NCI-H2029 (cell line): Measurements from ENCODE around the gene PARP3.

Source experiments
- DNase-seq: peaks from one replicate; lab custom pipeline; 2025; lab: John Stamatoyannopoulos, UW

Gene PARP3

GRCh38 chr3:51948016-51948580 is 5.9 kb downstream of the PARP3 start:
- DNase-seq, result no peak

DNA sequence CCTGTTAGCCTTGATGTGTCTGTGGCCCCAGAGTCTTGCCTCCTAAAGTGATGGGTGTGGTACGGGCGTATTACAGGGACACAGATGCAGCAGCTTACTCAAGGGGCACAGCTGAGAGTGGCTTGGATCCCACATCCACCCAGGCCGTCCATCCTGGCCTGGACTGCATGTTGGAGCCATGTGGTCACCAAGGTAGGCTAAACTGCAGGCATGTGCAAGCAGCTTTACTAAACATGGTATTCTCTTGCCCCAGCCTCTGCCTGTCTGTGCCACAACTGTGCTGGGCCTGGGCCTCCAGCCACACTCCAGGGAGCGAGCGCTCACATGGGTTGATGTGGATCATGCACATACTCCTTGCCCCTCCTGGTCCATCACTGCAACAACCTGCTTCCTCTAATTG is 7.0 kb downstream of the PARP3 start:
- no peak for DNase-seq

- no peak for DNase-seq
These were observed 8.7 kb downstream of the PARP3 start for GRCh38 chr3:51950899-51951298.

DNA sequence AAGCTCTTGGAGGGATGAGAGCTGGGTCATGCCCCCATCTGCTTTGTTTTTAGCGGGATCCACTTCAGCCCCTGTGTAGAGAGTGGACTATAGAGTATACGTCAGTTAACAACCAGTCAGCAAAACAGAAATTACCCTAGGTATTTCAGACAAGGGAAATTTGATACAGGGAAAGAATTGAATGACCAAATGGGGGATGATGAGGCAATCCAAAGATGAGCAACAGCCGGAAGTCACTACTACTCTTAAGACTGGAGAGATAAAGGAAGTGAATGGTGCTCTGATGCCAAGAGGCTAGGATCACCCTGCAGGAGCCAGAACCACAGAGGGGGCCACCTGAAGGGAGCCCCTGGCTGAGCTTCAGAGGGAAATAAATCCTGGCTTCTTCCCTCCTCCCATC is 11.3 kb downstream of the PARP3 start:
- peak; percentile 57 for DNase-seq

DNA sequence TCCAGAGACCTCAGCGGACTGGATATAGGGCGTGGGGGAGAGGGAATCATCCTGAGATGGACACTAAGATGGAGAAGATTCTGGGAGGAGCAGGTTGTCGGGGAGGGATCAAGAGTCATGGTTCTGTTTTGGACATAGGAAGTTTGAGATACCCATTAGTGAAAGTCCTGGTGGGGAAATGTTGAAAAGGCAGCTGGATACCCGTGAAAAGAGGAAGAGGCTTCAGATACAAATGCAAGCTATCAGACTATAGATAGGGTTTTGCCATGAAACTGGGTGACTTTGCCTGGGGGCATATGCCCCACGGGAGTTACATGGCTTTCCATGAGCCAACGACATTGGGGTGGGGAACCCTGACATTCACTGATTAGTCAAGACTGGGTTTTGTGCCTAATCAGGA is 11.9 kb downstream of the PARP3 start:
- no peak for DNase-seq

GRCh38 chr3:51954713-51955112 is 12.6 kb downstream of the PARP3 start:
- DNase-seq, result no peak

DNA sequence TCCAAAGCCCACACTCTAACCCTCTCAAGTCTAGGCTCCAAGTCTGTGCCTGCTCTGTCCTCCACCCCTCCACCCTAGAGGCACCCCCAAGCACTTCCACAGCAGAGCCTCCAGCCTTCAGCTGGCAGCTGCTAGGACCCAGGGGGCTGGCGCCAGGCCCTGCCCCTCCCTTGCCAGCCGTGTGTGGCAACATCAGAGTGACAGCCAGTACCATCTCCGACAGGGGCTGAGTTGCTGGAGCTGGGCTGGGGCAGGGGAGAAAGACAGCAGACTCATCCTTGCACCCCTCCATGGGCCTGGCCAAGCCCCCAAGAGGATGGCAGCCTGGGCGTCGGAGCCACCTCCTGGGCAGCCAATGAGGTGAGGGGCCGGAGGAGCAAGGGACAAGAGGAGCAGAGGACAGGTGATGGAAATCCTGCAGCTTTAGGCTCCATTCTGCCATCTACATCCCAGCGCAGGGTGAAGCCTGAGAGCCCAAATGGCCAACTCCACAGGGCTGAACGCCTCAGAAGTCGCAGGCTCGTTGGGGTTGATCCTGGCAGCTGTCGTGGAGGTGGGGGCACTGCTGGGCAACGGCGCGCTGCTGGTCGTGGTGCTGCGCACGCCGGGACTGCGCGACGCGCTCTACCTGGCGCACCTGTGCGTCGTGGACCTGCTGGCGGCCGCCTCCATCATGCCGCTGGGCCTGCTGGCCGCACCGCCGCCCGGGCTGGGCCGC is 13.2 kb downstream of the PARP3 start, which contains the start of gene GPR62:
TSS of gene GPR62 (plus strand) at position 207 of the 718 bp plus-strand sequence. CDS start at position 479, 272 bp downstream.
- DNase-seq, result no peak

- DNase-seq, result no peak
These were observed 14.0 kb downstream of the PARP3 start for GRCh38 chr3:51955893-51956770.

GRCh38 chr3:51957520-51958205 is 15.5 kb downstream of the PARP3 start:
- DNase-seq, result no peak

DNA sequence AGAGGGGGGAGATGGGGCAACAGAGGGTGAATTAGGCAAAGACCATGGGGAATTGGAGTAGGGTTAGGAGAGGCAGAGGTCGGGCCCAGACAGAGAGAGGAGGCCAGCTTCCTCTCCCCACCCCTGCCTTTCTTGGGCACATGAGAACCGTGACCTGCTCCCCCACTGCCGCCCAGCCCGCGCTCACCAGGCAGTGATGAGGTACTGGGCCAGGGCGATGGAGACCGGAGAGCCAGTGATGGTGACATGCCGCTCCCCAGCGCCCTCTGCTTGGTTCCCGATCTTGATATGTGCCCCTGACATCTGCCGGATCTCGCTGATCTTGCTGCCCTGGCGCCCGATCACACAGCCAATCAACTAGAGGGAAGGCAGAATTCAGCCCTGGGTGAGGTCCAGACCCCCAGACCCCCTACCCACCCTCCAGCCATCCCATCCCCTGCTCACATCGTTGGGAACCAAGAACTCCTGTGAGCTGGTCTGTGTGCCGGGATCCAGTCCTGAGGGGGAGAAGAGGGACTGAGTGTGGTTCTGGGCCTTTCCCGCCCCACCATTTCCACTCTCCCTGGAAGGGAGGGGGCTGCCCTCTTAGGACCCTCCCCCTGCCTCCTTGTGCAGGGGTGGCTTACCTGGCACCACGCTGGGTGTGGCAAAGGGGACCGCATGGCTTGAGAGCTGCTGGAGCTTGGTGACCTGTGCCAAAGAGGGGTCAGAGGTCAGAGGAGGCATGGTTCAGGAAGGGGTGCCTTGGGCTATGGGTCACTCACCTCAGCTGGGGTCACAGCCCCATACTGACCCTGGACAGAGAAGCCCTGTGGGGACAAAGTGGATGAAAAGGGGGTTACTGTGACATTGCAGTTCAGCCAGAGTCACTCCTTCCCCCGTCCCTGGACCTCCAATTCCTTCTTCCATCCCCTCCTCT is 16.7 kb downstream of the PARP3 start:
- no peak for DNase-seq

- no peak for DNase-seq
These were observed 17.5 kb downstream of the PARP3 start for GRCh38 chr3:51959651-51960050.

GRCh38 chr3:51960386-51960785 is 18.2 kb downstream of the PARP3 start:
- no peak for DNase-seq

DNA sequence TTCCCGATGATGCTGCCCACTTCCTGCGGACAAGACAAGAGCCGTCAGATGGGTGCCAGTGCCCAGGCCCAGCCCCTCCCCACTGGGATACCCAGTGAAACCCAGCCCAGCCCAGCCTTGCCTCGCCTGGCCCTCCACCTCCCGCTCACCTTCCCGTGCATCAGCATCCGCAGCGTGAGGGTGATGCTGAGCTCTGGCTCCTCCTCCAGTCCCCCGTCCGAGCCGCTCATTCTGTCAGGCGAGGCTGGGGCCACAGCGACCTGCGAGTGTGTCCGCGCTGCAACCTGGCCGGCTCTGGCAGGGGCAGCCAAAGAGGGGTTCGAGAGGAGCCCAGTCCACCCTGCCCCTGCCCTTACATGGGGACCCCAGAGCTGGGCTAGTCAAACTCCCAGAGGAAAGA is 18.8 kb downstream of the PARP3 start:
- no peak for DNase-seq

- DNase-seq, result no peak
These were observed 19.7 kb downstream of the PARP3 start for GRCh38 chr3:51961602-51962569.

DNA sequence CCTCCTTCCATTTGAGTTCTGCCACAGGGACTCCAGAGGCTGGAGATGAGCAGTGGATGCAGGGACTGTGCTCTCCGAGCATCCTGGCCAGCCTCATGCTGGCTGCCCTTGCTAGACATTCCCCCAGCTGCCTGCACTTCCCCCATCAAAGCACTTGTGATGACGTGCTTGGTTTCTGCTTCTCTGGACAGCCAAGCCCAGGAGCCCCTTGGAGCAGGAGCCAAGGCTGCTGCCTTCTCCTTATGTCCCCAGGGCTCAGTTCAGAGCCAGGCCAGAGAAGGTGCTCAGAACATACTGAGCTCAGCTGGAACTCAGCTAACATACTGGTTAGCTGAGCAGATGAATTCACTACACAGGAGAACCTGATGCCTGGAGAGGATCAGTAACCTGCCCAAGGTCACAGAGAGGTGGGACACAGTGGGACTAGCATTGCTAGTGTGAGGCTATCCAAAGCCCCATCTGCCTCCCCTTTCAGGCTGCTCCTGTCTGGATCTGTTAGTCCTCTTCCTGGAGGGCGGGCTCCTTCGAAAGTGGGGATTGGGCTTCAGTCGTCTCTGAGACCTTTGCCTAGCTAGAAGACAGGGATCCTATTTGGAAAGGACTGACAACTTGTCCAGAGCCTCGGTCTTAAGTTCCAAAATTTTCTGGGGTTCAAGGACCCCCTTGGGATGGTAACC is 20.8 kb downstream of the PARP3 start:
- no peak for DNase-seq

DNA sequence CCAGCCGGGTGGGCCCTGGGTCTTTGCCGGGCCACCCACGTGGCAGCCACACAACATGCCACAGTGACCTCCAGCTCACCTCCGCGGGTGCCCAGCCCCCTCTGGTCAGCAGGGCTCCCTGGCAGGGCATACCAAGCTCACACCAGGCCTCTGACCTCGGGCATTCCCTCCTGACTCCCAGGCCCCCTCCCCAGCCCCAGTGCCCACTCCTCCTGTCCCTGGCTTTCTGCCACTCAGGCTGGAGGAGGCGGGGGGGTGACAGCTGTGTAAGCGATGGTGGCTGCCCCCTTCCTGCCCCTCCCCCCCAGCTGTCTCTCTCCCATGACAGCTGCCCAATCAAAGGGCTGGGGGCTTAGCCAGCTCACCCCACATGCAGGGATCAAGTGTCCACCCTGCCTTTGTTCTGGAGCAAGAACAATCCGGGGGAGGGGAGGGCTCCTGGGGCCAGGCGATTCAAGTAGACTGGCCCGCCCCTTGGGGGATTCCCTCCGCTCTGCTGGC is 21.8 kb downstream of the PARP3 start:
- DNase-seq, result no peak

- DNase-seq, result no peak
These were observed 22.4 kb downstream of the PARP3 start for GRCh38 chr3:51964521-51964920.

DNA sequence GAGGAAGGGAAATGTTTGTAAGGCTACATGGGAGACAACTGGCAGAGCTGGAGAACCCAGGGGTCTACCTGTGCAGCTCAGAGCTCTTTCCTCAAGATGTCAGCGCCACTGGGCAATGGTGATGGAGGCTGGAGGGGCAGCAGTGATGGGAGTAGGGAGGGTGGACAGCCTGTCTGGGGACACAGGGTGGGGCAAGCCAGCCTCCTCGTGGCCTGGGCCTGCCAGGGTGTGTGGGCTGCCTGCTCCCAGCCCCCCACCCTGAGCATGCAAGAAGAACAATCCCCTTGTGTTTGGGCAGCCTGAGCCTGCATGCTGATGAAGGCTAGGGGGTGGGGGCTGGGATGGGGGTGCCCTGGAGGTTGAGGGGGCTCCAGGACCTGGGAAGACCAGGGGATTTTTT is 23.9 kb downstream of the PARP3 start:
- no peak for DNase-seq

DNA sequence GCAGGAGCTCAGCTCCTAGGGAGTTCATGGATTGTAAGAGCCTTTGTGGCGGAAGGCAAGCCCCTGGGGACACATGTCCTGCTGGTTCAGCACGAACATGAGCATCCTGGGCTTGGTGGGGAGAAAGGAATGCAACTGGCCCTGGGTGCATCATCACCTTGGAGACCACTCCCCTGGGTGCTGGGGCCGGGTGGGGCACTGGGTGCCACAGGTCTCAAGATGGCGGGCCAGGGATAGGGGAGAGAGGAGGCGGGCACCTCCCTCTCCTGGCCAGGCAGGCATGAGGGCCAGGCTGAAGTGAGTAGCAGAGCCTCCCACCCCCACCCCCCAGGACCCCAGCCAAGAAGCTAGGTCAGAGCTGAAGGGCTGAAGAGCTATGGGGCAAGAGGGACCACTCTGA is 24.3 kb downstream of the PARP3 start:
- no peak for DNase-seq
